WTC11 (cell line): Measurements from ENCODE around the gene CEP20.

Experiments used
- CREM ChIP-seq: sonication (generic); formaldehyde crosslinking; IDR thresholded peaks from 2 replicates; pipeline ENCODE4 v1.8.1; 2022; ENCODE audit warnings: mild to moderate bottlenecking, missing genetic modification reagents, moderate library complexity
- ETV6 ChIP-seq: sonication (generic); formaldehyde crosslinking; IDR thresholded peaks from 2 replicates; pipeline ENCODE4 v1.8.1; 2022; ENCODE audit warnings: mild to moderate bottlenecking, missing genetic modification reagents
- NFYB ChIP-seq: sonication (generic); formaldehyde crosslinking; conservative IDR thresholded peaks from 2 replicates; pipeline ENCODE4 v1.8.0; 2022; ENCODE audit warnings: low read depth, missing genetic modification reagents
- NR2C2 ChIP-seq: sonication (generic); formaldehyde crosslinking; IDR thresholded peaks from 2 replicates; pipeline ENCODE4 v1.8.0; 2022; ENCODE audit warnings: mild to moderate bottlenecking, missing genetic modification reagents
- TCF7 ChIP-seq: sonication (generic); formaldehyde crosslinking; IDR thresholded peaks from 2 replicates; pipeline ENCODE4 v1.8.0; 2022; ENCODE audit warnings: mild to moderate bottlenecking, low read depth, missing genetic modification reagents, moderate library complexity
- ZBTB21 ChIP-seq: sonication (generic); formaldehyde crosslinking; IDR thresholded peaks from 2 replicates; pipeline ENCODE4 v1.8.1; 2023; ENCODE audit warnings: mild to moderate bottlenecking, missing genetic modification reagents, borderline replicate concordance
- TF ChIP-seq, protein P1 (sequence below): fragments of 200-600 bp; IDR thresholded peaks from 2 replicates; pipeline ENCODE4 v1.8.0; 2022; ENCODE audit warnings: antibody characterized with exemption
- TF ChIP-seq, protein P2 (sequence below): sonication (generic); formaldehyde crosslinking; IDR thresholded peaks from 2 replicates; pipeline ENCODE4 v1.8.1; 2022; ENCODE audit warnings: low read depth, mild to moderate bottlenecking, moderate library complexity, missing genetic modification reagents, borderline replicate concordance
- TF ChIP-seq, protein P3 (sequence below): sonication (generic); formaldehyde crosslinking; IDR thresholded peaks from 2 replicates; pipeline ENCODE4 v1.8.1; 2022; ENCODE audit warnings: missing genetic modification reagents, borderline replicate concordance
- TF ChIP-seq, protein P4 (sequence below): sonication (generic); formaldehyde crosslinking; IDR thresholded peaks from 2 replicates; pipeline ENCODE4 v1.8.1; 2023; ENCODE audit warnings: mild to moderate bottlenecking, missing genetic modification reagents, moderate library complexity
- TF ChIP-seq, protein P5 (sequence below): sonication (generic); formaldehyde crosslinking; IDR thresholded peaks from 2 replicates; pipeline ENCODE4 v1.8.1; 2023; ENCODE audit warnings: mild to moderate bottlenecking, missing genetic modification reagents, borderline replicate concordance

DNA sequence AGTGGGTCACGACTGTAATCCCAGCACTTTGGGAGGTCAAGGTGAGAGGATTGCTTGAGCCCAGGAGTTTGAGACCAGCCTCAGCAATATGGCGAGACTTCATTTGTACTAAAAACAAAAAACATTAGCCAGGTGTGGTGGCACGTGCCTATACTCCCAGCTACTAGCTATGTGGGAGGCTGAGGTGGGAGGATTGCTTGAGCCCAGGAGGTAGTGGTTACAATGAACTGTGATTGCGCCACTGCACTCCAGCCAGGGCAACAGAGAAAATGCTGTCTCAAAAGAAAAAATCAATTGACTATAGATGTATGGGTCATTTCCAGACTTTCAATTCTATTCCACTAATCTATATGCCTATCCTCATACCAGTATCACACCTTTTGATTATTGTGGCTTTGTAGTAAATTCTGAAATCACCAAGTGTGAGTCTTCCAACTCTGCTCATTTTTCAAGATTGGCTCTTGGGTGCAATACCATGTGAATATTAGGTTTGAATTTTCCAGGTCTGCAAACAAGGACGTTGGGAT is 27.2 kb upstream of the CEP20 start:
- TF ChIP-seq TCF7 (CRISPR knock-in tag) (no peak), NR2C2 (no peak), CREM (CRISPR knock-in tag) (no peak), ETV6 (CRISPR knock-in tag) (no peak), ZBTB21 (no peak), NFYB (no peak)
- TF ChIP-seq, protein P1, sequence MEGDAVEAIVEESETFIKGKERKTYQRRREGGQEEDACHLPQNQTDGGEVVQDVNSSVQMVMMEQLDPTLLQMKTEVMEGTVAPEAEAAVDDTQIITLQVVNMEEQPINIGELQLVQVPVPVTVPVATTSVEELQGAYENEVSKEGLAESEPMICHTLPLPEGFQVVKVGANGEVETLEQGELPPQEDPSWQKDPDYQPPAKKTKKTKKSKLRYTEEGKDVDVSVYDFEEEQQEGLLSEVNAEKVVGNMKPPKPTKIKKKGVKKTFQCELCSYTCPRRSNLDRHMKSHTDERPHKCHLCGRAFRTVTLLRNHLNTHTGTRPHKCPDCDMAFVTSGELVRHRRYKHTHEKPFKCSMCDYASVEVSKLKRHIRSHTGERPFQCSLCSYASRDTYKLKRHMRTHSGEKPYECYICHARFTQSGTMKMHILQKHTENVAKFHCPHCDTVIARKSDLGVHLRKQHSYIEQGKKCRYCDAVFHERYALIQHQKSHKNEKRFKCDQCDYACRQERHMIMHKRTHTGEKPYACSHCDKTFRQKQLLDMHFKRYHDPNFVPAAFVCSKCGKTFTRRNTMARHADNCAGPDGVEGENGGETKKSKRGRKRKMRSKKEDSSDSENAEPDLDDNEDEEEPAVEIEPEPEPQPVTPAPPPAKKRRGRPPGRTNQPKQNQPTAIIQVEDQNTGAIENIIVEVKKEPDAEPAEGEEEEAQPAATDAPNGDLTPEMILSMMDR = no peak
- TF ChIP-seq, protein P2, sequence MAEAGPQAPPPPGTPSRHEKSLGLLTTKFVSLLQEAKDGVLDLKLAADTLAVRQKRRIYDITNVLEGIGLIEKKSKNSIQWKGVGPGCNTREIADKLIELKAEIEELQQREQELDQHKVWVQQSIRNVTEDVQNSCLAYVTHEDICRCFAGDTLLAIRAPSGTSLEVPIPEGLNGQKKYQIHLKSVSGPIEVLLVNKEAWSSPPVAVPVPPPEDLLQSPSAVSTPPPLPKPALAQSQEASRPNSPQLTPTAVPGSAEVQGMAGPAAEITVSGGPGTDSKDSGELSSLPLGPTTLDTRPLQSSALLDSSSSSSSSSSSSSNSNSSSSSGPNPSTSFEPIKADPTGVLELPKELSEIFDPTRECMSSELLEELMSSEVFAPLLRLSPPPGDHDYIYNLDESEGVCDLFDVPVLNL (CRISPR knock-in tag) = no peak
- TF ChIP-seq, protein P3, sequence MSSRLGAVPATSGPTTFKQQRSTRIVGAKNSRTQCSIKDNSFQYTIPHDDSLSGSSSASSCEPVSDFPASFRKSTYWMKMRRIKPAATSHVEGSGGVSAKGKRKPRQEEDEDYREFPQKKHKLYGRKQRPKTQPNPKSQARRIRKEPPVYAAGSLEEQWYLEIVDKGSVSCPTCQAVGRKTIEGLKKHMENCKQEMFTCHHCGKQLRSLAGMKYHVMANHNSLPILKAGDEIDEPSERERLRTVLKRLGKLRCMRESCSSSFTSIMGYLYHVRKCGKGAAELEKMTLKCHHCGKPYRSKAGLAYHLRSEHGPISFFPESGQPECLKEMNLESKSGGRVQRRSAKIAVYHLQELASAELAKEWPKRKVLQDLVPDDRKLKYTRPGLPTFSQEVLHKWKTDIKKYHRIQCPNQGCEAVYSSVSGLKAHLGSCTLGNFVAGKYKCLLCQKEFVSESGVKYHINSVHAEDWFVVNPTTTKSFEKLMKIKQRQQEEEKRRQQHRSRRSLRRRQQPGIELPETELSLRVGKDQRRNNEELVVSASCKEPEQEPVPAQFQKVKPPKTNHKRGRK (CRISPR knock-in tag) = no peak
- TF ChIP-seq, protein P4, sequence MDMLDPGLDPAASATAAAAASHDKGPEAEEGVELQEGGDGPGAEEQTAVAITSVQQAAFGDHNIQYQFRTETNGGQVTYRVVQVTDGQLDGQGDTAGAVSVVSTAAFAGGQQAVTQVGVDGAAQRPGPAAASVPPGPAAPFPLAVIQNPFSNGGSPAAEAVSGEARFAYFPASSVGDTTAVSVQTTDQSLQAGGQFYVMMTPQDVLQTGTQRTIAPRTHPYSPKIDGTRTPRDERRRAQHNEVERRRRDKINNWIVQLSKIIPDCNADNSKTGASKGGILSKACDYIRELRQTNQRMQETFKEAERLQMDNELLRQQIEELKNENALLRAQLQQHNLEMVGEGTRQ (CRISPR knock-in tag) = no peak
- TF ChIP-seq, protein P5, sequence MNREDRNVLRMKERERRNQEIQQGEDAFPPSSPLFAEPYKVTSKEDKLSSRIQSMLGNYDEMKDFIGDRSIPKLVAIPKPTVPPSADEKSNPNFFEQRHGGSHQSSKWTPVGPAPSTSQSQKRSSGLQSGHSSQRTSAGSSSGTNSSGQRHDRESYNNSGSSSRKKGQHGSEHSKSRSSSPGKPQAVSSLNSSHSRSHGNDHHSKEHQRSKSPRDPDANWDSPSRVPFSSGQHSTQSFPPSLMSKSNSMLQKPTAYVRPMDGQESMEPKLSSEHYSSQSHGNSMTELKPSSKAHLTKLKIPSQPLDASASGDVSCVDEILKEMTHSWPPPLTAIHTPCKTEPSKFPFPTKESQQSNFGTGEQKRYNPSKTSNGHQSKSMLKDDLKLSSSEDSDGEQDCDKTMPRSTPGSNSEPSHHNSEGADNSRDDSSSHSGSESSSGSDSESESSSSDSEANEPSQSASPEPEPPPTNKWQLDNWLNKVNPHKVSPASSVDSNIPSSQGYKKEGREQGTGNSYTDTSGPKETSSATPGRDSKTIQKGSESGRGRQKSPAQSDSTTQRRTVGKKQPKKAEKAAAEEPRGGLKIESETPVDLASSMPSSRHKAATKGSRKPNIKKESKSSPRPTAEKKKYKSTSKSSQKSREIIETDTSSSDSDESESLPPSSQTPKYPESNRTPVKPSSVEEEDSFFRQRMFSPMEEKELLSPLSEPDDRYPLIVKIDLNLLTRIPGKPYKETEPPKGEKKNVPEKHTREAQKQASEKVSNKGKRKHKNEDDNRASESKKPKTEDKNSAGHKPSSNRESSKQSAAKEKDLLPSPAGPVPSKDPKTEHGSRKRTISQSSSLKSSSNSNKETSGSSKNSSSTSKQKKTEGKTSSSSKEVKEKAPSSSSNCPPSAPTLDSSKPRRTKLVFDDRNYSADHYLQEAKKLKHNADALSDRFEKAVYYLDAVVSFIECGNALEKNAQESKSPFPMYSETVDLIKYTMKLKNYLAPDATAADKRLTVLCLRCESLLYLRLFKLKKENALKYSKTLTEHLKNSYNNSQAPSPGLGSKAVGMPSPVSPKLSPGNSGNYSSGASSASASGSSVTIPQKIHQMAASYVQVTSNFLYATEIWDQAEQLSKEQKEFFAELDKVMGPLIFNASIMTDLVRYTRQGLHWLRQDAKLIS = no peak
